GM21717 (cell line): ENCODE data around the gene CABP4.

ENCODE experiments used
- ATAC-seq: cut with Tn5 transposase; IDR thresholded peaks from one replicate; pipeline ENCODE4 v1.9.1; 2021; ENCODE audit warnings: mild to moderate bottlenecking, moderate library complexity; ENCODE audit not compliant: unreplicated experiment

The CABP4 gene

DNA sequence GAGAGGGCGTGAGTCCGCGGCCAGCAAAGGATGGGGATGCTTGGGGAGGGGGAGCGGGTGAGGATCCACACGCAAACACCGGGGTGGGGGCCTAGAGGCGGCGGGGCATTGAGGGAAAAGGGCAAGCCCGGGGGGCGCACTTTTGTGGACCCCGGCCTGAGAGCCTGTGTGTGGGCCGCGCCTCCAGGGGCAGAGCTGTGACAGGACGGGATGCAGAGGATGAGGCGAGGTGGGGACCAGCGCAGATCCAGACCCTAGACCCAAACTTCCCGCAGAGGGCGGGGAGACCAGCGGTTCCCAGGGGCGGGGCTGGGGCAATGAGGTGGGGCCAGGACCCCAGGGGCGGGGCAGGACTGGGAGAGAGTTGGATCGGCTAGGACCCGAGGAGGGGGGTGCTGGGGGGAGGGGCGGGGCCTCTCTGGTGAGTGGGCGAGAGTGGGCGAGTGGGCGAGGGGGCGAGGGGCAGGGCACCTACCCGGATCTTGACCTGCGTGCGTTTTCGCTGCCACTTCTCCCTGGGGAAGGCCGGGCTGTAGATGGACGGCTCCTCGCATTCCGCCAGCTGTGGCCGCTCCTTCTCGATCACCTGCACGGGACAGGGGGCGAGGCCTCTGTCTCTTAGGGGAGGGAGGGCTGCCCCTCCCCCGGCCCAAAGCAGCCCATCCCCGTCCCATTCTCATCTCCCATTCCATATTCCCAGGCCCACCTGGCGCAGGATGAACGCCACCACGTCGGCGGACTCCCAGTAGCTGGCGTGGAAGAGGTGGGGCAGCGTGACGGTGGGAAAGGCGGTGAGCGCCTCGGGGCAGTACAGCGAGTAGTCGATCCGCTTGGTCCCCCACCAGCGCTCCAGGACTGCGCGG, 39.4 kb downstream of the CABP4 start:
- no peak for ATAC-seq

DNA sequence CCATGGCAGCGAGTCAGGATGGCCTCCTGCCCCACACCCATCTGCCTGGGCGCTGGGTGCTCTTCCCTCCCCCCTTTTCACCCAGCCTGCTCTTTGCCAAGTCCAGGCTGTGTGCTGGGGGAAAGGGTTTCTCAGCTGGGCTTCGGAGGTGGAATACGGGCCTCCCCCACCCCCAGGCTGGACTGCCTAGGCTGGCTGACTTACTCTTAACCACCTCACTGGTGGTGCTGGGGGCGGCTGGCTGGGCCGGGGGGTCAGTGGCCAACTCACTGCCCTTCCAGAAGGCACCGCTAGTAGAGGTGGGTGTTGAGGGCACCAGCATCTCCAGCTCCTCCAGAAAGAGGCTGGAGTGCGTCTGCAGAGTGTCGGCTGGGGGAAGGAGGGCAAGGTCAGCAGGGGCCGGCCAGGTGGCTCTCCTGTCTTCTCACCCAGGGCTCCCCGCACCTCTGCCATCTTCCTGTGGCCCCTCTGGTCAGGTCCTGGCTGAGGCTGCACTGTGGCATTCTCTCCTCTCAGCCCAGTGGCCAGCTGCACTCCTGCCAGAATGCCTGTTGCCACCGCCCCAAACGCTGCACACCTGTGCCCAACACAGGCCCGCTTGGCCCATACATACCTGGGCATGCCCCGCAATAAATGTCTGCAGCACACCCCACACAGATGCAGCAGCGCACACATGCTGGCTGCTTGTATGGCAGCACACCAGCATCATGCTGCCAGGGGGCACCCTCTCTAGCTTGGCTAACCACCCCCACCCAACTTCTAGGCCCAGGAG, 40.3 kb downstream of the CABP4 start:
- no peak for ATAC-seq

DNA sequence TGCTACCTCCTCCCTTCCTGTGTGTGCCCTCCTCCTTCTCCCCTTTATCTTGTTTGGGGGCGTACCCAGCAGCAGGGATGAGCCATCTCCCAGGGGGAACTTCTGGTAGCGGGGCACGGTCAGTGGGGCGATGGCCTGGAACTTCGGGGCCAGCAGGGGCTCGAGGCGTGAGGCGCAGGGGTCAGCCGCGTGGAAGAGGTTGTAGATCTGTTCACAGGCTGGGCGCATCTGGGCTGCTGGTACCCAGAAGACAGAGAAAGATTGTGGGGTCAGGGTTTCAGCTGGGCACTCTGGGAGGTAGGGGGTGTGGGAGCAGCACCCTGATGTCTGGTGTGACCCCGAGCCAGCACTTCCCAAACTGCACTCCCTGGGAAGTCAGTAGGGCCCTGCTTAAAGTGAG, 41.0 kb downstream of the CABP4 start:
- ATAC-seq, result no peak

- no peak for ATAC-seq
Measured at GRCh38 chr11:67497656-67498291, 42.6 kb downstream of the CABP4 start.

DNA sequence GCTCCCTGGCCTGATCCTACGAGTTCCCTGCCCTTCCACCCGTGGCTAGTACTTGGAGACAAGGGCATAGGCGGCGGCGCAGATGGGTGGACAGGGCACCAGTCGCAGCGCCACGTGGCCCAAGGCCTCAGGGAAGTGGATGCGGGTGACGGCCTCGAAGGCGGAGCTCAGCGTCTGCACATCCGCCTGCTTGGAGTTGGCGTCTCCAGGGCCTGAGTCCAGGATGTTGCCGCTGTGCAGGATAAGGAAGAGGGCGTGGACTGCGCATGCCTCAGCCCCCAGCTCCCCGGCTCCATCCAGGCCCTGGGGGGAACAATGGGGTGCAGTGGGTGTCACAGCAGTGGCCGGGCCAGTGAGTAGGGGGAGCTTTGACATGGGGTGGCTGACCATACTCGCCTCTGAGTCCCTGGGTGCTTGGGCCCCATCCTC, 43.4 kb downstream of the CABP4 start:
- no peak for ATAC-seq

- ATAC-seq, result no peak
Measured at GRCh38 chr11:67499808-67500483, 44.8 kb downstream of the CABP4 start.

GRCh38 chr11:67500484-67500821, 45.3 kb downstream of the CABP4 start:
- ATAC-seq, result no peak

GRCh38 chr11:67500831-67501715, 45.9 kb downstream of the CABP4 start:
- ATAC-seq, result no peak

GRCh38 chr11:67501854-67502253, 46.7 kb downstream of the CABP4 start:
- ATAC-seq, result no peak

DNA sequence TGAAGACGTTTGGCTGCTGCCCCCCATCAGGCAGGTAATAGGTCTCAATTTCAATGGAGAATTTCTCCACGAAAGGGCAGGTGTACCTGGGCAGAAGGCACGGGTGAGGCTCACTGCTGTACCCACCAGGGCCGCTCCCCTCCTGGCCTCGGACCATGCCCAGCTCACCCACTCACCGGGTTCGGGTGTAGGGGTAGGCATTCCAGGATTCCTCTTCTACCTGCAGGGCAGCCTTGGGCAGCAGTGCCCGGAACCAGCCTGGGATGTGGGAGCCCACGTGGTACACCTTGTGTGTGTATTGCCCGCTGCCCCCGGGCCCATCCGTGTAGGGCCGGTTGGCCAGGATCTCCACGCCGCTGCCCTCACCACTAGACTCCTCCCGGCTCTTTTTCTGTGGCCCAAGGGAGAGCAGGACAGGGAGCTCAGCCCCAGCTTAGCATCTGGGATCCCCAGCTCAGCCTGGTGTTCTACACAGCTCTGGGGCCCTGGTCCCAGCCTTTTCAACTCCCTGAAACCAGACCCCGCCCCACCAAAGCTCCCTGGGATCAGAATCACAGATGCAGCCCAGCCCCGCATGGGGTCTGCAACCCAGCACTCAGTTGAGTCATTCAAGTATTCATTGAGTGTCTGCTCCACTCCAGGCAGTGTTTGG, 47.3 kb downstream of the CABP4 start:
- no peak for ATAC-seq

- no peak for ATAC-seq
Measured at GRCh38 chr11:67503119-67504004, 48.2 kb downstream of the CABP4 start.

GRCh38 chr11:67504005-67504949, 49.1 kb downstream of the CABP4 start:
- ATAC-seq, result no peak

DNA sequence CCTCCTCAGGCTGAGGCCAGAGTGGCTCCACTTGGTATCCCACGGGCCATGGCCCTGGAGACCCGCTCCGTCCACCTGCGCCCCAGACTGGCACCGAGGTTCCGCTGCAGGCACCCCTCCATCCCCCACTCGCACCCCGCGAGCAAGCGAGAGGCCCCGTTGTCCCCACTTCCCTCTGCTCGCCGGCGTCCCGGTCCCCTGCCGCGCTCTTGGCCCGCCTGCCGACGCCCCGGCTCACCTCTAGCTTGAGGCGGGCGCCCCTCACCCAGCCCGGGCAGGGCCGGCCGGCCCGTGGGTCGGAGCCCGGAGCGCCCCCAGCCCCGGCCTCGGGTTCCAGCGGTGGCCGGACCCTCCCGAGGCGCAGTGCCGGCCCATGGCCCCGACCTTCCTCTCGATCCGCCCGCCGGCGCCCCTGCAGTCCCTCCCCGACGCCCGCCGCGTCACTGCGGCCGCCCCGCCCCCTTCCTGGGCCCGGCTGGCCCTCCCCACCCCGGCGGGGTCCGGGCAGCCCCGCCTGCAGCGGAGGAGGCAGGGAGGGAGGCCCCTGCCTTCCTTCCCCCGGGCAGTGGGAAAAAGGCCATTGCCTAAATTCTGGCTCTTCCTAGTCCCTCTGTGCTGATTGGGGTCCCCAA, 49.9 kb downstream of the CABP4 start, which contains the start of gene PITPNM1:
PITPNM1 (minus strand) TSS at position 414 of the 632 bp plus-strand sequence. CDS start 1,183 bp downstream, outside the sequence.
- no peak for ATAC-seq

GRCh38 chr11:67505605-67506396, 50.6 kb downstream of the CABP4 start:
- no peak for ATAC-seq

DNA sequence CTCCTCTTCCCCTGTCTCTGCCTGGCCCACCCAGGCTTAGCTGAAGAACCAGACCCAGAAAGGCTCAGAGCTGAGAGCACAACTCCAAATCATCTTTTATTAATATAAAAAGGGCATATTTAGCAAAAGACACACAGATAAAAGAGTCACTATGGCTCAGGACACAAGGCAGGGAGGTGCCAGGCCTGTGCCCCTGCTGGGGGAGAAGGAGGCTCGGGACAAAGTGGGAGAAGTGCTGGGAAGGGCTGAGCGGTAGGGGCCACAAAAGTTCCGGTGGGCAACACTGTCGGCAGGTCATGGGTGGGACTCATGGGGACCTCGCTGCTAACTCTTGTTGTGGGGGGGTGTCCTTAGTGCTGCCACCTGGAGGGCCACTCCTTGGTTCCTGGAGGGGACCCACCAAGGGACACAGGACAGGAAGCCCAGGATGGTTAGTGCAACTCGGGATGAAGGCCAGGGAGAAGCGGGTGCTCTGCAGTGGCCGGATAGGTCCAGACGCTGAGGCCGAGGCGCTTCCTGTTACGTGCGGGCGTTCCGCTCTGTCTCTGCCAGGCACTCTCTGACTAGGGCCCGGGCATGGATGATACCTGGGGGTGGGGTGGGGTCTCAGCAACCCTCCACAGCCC, 51.4 kb downstream of the CABP4 start:
- ATAC-seq, result no peak
